NB4 (cell line): Measurements from ENCODE around the gene TNS1.

Experiments
- DNase-seq: peaks from one replicate; pipeline ENCODE4 v3.0.0; 2010; ENCODE audit warnings: low read depth
- H3K4me3 ChIP-seq: one replicate; pipeline ENCODE4 v1.5.1; 2011; ENCODE audit warnings: mild to moderate bottlenecking, low read depth, low read length, moderate library complexity
- CTCF ChIP-seq: IDR thresholded peaks from one replicate; pipeline ENCODE4 v1.5.1; 2012; ENCODE audit warnings: low read depth, low read length
- MYC ChIP-seq: IDR thresholded peaks from 2 replicates; pipeline ENCODE4 v1.6.1; 2011; ENCODE audit warnings: low read depth, low read length
- POLR2A ChIP-seq: IDR thresholded peaks from 2 replicates; pipeline ENCODE4 v1.6.1; 2011; ENCODE audit warnings: mild to moderate bottlenecking; ENCODE audit not compliant: insufficient read length; ENCODE audit errors: extremely low read depth
- TF ChIP-seq, protein P1 (sequence below): IDR thresholded peaks from 2 replicates; pipeline ENCODE4 v1.6.1; 2011; ENCODE audit warnings: low read depth, low read length

Gene TNS1

DNA sequence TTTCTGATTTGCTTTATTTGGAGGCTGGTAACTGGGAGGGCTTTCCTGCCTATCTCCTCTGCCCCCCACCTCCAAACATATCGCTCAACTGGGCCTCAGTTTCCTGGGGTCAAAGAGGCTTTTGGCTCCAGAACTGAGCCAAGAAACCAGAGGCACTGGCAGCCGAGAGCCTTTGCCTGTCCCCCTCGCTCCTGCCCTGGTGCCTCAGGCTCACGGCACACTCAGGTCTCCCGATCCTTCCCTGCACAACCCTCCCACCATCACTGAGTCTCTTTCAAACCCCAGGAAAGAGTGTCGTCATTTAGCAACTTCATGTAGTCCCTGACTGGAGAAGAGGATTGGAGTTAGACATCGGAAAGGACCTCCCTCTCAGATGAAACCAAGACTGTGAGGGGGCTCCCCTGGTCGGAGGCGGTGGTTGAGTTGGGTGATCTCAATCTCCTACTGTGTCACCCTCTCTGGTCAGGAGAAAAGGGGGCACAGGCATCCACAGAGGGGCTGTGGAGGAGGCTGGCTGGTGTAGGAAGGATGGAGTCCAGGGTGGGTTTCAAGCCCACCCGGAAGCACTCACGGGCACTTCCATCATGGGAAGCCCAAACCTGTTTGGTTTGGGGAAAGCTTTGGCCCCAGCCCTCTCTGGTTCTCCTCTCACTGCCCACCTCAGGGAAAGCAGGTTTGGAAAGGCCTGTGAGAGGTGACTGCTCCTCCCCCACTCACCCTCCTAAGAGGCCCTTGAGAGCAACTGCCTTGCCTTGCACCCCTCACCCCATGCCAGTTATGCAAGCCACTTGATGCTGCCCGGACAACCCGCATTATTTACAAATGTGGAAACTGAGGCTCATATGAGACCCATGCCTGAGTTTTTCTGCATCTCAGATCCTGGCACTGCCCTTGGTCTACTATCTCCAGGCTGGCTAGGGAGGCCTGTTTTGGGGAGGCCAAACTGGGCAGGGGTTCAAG lies 62.3 kb downstream of the TNS1 start:
- no peak for DNase-seq
- no peak overlapping the region for H3K4me3 ChIP-seq
- TF ChIP-seq MYC, result no peak
- TF ChIP-seq, protein P1, sequence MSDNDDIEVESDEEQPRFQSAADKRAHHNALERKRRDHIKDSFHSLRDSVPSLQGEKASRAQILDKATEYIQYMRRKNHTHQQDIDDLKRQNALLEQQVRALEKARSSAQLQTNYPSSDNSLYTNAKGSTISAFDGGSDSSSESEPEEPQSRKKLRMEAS, result no peak

DNA sequence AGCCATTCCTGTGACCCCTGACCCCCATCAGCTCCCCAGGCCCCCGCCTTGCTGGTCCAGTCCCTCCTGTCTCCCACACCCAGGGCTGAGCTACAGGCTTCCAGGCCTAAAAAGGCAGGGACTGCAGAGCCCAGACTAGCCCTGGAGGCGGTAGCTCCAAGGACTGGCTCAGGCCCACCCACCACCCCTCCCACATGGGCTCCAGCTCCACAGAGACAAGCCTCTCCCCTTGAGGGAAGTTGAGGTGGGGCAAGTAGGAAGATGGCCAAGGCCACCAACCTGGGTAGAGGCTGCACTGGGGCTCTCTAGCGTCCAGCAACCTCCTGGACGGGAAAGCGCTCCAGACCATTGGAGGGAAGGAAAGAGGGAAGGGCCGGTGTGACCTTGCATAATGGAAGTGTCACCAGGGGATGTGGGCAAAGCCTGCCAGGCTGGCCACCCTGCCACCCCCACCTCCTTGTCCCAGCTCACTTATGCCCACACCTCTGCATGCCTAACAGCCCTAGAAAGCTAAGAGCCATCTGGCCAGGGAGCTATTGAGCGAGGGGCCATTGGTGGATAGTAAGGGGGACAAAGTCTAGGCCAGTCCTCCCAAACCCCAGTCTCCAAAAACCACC lies 63.1 kb downstream of the TNS1 start:
- no peak for TF ChIP-seq POLR2A
- TF ChIP-seq MYC, result no peak
- H3K4me3 ChIP-seq, result no peak overlapping the region

DNA sequence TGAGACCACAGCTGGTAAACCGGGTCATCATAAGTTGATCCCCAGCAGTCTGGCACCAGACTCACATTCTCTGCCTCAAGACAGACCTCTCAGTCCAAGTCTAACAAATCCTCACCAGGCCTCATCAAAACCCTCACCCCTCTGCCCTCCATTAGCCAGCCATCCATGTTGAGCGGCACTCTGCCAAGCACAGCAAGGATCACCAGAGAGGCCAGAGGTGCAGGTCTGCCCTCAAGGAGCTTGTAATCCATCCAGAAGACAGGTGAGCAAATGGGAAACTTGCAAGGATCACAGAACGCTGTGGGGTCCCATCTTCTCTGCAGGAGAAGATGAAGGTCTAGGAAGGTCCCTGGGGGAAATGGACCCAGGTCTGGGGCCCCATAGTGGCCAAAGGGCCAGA lies 63.6 kb downstream of the TNS1 start:
- no peak for DNase-seq
- no peak overlapping the region for H3K4me3 ChIP-seq
- TF ChIP-seq POLR2A (no peak), CTCF (no peak), MYC (no peak)
- TF ChIP-seq, protein P1, result no peak

More for the DNA sequence above, 63.1 kb downstream of the TNS1 start:
- no peak for DNase-seq

DNA sequence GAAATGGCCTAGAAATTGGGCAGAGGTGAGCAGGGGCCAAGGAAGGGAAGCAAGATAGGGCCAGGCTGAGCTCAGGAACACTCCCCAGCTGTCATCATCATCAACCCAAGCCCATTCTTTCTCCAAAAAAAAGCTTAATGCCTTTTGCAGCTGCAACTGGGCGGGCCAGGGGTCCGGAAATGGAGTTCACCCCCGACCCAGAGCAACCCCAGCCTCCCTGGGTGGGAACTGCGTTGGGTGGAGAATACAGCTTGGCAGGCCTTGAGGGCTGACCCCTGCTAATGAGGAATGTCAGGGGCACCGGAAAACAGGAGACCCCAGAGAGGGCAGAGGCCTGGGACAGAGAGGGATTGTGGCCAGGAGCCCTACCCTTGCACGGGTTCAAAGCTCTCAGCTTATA lies 64.8 kb downstream of the TNS1 start:
- no peak overlapping the region for H3K4me3 ChIP-seq
- no peak for DNase-seq
- TF ChIP-seq, protein P1, result no peak
- no peak for TF ChIP-seq POLR2A
- no peak for TF ChIP-seq CTCF
- TF ChIP-seq MYC, result no peak

DNA sequence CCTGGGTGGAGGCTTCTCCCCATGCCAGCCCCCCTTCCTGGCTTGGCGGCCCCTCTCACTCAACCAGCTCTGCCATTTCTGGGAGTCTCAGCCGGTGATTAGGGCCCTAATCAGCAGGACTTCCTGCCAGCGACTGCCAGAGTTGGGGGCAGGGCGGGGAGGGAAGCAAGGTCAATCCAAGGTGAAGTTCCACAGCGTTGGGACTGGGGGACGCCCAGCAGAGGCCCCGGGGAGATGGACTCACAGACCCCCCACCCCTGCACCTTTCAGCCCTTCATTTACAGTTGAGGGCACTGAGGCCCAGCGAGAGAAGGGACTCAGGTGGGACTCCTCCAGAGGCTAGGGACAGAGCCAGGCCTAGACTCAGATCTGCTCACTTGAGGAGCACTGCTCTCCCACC lies 65.3 kb downstream of the TNS1 start:
- no peak overlapping the region for H3K4me3 ChIP-seq
- no peak for DNase-seq
- TF ChIP-seq, protein P1, result no peak
- TF ChIP-seq CTCF (no peak), MYC (no peak), POLR2A (no peak)

DNA sequence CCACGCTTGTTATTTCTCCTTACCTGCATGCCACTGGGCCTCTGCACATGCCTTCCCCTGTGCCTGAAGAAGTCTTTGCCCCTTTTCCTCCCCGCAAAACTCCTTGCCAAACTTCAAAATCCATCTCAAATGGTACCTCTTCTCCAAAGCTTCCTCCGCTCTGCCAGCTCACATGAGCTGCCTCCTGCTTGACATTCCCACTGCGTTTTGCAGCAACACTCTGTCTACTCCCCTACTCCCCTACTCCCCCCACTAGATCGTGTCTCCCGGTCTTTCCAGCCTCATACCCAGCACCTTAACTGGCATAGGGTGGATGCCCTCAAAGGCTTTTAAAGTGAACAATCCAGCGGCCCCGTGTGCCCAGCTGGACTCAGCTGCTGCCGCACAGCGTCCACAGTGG lies 65.8 kb downstream of the TNS1 start:
- no peak for DNase-seq

More for the DNA sequence above, 65.8 kb downstream of the TNS1 start:
- no peak overlapping the region for H3K4me3 ChIP-seq
- TF ChIP-seq CTCF (no peak), POLR2A (no peak), MYC (no peak)
- TF ChIP-seq, protein P1, result no peak
